ENCODE measurements around the gene UBXN7.

GRCh38 chr3:196390116-196390515 lies 42.1 kb downstream of the UBXN7 start:
- no peak for TF ChIP-seq RAD21 (IDR thresholded peaks at IDR 0.05 in 1 of 2, conservative IDR thresholded peaks at IDR 0.05 in 1 of 2; ENCODE audit: low read depth in 2 of 2, low read length in 2 of 2)
- no peak for TF ChIP-seq PHF8 (conservative IDR thresholded peaks at IDR 0.05; ENCODE audit: low read depth, low read length)
- TF ChIP-seq ATF2 (IDR thresholded peaks at IDR 0.05; ENCODE audit: low read length), result no peak
- TF ChIP-seq CBX5 (IDR thresholded peaks at IDR 0.05; ENCODE audit: low read depth, low read length), result no peak

All from H1 (cell line).